Endothelial cell of umbilical vein (primary cell): ENCODE results near the gene NELFB. TPM values are rescaled to one million over a fixed set of nuclear protein-coding genes. Genes with fewer than 3 reads are reported as not detected.

Experiments
- BruUV-seq: library from RNA; stranded (reverse); fragments of 400-500 nt; replicated peaks from 2 replicates; lab custom pipeline; 2021; lab: Mats Ljungman, UMichigan
- CTCF ChIA-PET: fragments of 300-600, 350-600 bp; sonication (Branson Sonifier 250); formaldehyde crosslinking; loops from one replicate; lab custom pipeline; 2021; ENCODE audit warnings: antibody characterized with exemption, inconsistent platforms; lab: Charles Lee
- POLR2A ChIA-PET: fragments of 300-600, 350-600 bp; sonication (Branson Sonifier 250); formaldehyde crosslinking; loops from one replicate; lab custom pipeline; 2021; ENCODE audit warnings: antibody characterized with exemption, inconsistent platforms; lab: Charles Lee
- DNase-seq: peaks from one replicate; pipeline ENCODE4 v3.0.0-alpha.2; 2011; ENCODE audit warnings: low read depth, low spot score
- FAIRE-seq: peaks from 2 replicates; lab custom pipeline; 2011; peaks lifted over from hg19 to GRCh38; lab: Jason Lieb, UNC
- H2AFZ ChIP-seq: 2 replicates; pipeline ENCODE4 v1.6.0; 2012; ENCODE audit warnings: low read depth, low read length, control low read depth, inconsistent platforms
- H3K27ac ChIP-seq: 2 replicates; pipeline ENCODE4 v1.5.1; 2011; ENCODE audit warnings: low read depth, mild to moderate bottlenecking, control low read depth, low read length, moderate library complexity; ENCODE audit not compliant: insufficient read depth
- H3K27me3 ChIP-seq, 2 experiments: 2 replicates each; pipeline versions ENCODE4 v1.6.0 to v1.6.1; 2011; ENCODE audit warnings: low read length in 2 of 2, mixed read lengths in 1 of 2; ENCODE audit not compliant: control insufficient read depth in 2 of 2, insufficient read depth in 2 of 2
- H3K36me3 ChIP-seq, 2 experiments: 2 replicates in 1 of 2; 3 replicates in 1 of 2; pipeline ENCODE4 v1.5.1; 2011; ENCODE audit warnings: low read length in 2 of 2, mild to moderate bottlenecking in 1 of 2, moderate library complexity in 1 of 2; ENCODE audit not compliant: control insufficient read depth in 2 of 2, insufficient read depth in 2 of 2; ENCODE audit errors: extremely low read depth in 1 of 2
- H3K4me1 ChIP-seq: 3 replicates; pipeline ENCODE4 v1.5.1; 2011; ENCODE audit warnings: mild to moderate bottlenecking, low read length; ENCODE audit not compliant: control insufficient read depth, insufficient read depth; ENCODE audit errors: extremely low read depth
- H3K4me2 ChIP-seq: 2 replicates; pipeline ENCODE4 v1.6.1; 2011; ENCODE audit warnings: low read length, control low read depth, mixed read lengths; ENCODE audit not compliant: insufficient read depth
- H3K4me3 ChIP-seq, 3 experiments: fragments of 200-600 bp in 1 of 3; sonication (generic), shearing (Covaris generic) in 1 of 3; replicated peaks in 1 of 3; 2 replicates each; pipeline ENCODE4 v1.5.1; 2011 to 2016; ENCODE audit warnings: control low read depth in 3 of 3, low read length in 3 of 3, mild to moderate bottlenecking in 2 of 3, inconsistent platforms in 1 of 3, low read depth in 1 of 3, moderate library complexity in 1 of 3; ENCODE audit not compliant: insufficient read depth in 1 of 3
- H3K79me2 ChIP-seq: 2 replicates; pipeline ENCODE4 v1.6.0; 2012; ENCODE audit warnings: low read length, inconsistent platforms; ENCODE audit not compliant: control insufficient read depth, insufficient read depth
- H3K9ac ChIP-seq: replicated peaks from 2 replicates; pipeline ENCODE3; 2011; ENCODE audit warnings: low read length, control low read depth; ENCODE audit not compliant: insufficient read depth; ENCODE audit errors: extremely low read depth
- H3K9me1 ChIP-seq: replicated peaks from 3 replicates; pipeline ENCODE4 v1.6.0; 2011; ENCODE audit warnings: mild to moderate bottlenecking, low read length; ENCODE audit not compliant: control insufficient read depth, insufficient read depth; ENCODE audit errors: extremely low read depth
- H3K9me3 ChIP-seq: replicated peaks from 2 replicates; pipeline ENCODE4 v1.5.1; 2012; ENCODE audit warnings: low read length, inconsistent platforms; ENCODE audit not compliant: control insufficient read depth, insufficient read depth
- H4K20me1 ChIP-seq: replicated peaks from 2 replicates; pipeline ENCODE3; 2011; ENCODE audit warnings: mild to moderate bottlenecking, low read length; ENCODE audit not compliant: control insufficient read depth, insufficient read depth; ENCODE audit errors: extremely low read depth
- CTCF ChIP-seq, 2 donors: IDR thresholded peaks; 1 replicate in 1 of 2; 2 replicates in 1 of 2; pipeline ENCODE4 v1.5.1; 2011; ENCODE audit warnings: low read length in 2 of 2, mild to moderate bottlenecking in 2 of 2, moderate library complexity in 2 of 2, control low read depth in 1 of 2, inconsistent platforms in 1 of 2, low read depth in 1 of 2; ENCODE audit not compliant: insufficient read depth in 1 of 2; ENCODE audit errors: extremely low read depth in 1 of 2
- EZH2 ChIP-seq: IDR thresholded peaks from 2 replicates; pipeline ENCODE4 v1.6.1; 2012; ENCODE audit warnings: borderline replicate concordance, low read depth, mild to moderate bottlenecking, moderate library complexity, low read length, inconsistent platforms; ENCODE audit not compliant: severe bottlenecking
- FOS ChIP-seq: IDR thresholded peaks from 2 replicates; pipeline ENCODE4 v1.6.1; 2011; ENCODE audit warnings: mild to moderate bottlenecking, low read length, moderate library complexity, borderline replicate concordance; ENCODE audit not compliant: insufficient read depth
- GATA2 ChIP-seq: IDR thresholded peaks from 2 replicates; pipeline ENCODE4 v1.7.0; 2011; ENCODE audit warnings: low read depth, mild to moderate bottlenecking, moderate library complexity, mixed read lengths, low read length; ENCODE audit not compliant: insufficient read length, insufficient read depth
- JUN ChIP-seq: IDR thresholded peaks from 2 replicates; pipeline ENCODE4 v1.6.1; 2011; ENCODE audit warnings: borderline replicate concordance, low read depth; ENCODE audit not compliant: insufficient read length, insufficient read depth
- MAX ChIP-seq: IDR thresholded peaks from 2 replicates; pipeline ENCODE4 v1.6.1; 2011; ENCODE audit not compliant: insufficient read depth, insufficient read length
- MYC ChIP-seq: IDR thresholded peaks from one replicate; pipeline ENCODE4 v1.6.1; 2011; ENCODE audit warnings: mild to moderate bottlenecking, low read depth, low read length
- POLR2A ChIP-seq: IDR thresholded peaks from 2 replicates; pipeline ENCODE4 v1.6.1; 2012; ENCODE audit warnings: low read depth, mild to moderate bottlenecking, control low read depth, low read length
- POLR2AphosphoS5 ChIP-seq: IDR thresholded peaks from 2 replicates; pipeline ENCODE4 v1.6.1; 2012; ENCODE audit warnings: low read depth, mild to moderate bottlenecking, control low read depth, low read length, moderate library complexity; ENCODE audit not compliant: insufficient read depth
- dilution Hi-C: fragments of 300-500 bp; cut with MboI; formaldehyde crosslinking; loops from one replicate; pipeline ENCODE4 v1.15.0; 2019; ENCODE audit warnings: low sequenced_read_pairs; ENCODE audit not compliant: extremely low pct_ligation_motif_present
- intact Hi-C: fragments of 100-400 bp; cut with micrococcal nuclease; formaldehyde crosslinking; loops from one replicate; pipeline ENCODE4 v1.10.0; 2022
- polyA plus RNA-seq, 4 experiments: library from polyadenylated mRNA; depleted of rRNA in 3 of 4; stranded (reverse) in 3 of 4; unstranded in 1 of 4; fragments of >200 nt; gene quantifications; 2 replicates each; pipeline versions ENCODE4 v1.2.1 to v1.2.3, GENCODE V29; 2011 to 2012; ENCODE audit warnings: missing spikeins in 1 of 4
- total RNA-seq: library from RNA; stranded (reverse); gene quantifications from 2 replicates; pipeline ENCODE4 v1.2.3, GENCODE V29; 2021

NELFB gene
- total and polyA plus RNA-seq, 2 donors (not counting 3 experiments of a cell fraction or from before 2014, with no cell fraction given): 62.3 to 76.1 TPM

GRCh38 chr9:137206602-137207001, 48.5 kb upstream of the NELFB start:
- BruUV-seq: no TSS peak
- ChIA-PET CTCF (interaction anchor here (1.8 kb wide), 1 partner anchor 12 kb away, joined by 4 read pairs; no protein-coding TSS in a partner anchor), POLR2A (interaction anchor here (1.0 kb wide), 1 partner anchor 34 kb away, joined by 3 read pairs; the partner anchor contains the start of gene TUBB4B)
- H3K4me3 ChIP-seq: peak overlapping the region in 1 of 3 experiments; percentile 62
- no peak overlapping the region for H2AFZ ChIP-seq
- peaks cover 34% of the 10 kb centered on the region for H3K79me2 ChIP-seq
- no peaks in the 10 kb centered on the region for H3K9me1 ChIP-seq
- H4K20me1 ChIP-seq: no peaks in the 10 kb centered on the region
- dilution Hi-C loops (no loop called here), intact Hi-C loops (no loop called here)
- peaks cover 0 to 5% of the 10 kb centered on the region in 2 experiments for H3K36me3 ChIP-seq
- TF ChIP-seq CTCF (IDR thresholded peaks at IDR 0.05; ENCODE audit: extremely low read depth in 1 of 2, insufficient read depth in 1 of 2, low read depth in 1 of 2, low read length in 2 of 2) (no peak), MYC (no peak), POLR2AphosphoS5 (no peak), FOS (no peak), JUN (no peak), GATA2 (no peak), POLR2A (no peak), EZH2 (no peak), MAX (no peak)
- FAIRE-seq (no peak), DNase-seq (no peak)
- H3K27me3 ChIP-seq: no peaks in the 10 kb centered on the region
- H3K9me3 ChIP-seq: no peaks in the 10 kb centered on the region
- no peak overlapping the region for H3K27ac ChIP-seq
- H3K4me1 ChIP-seq: peaks cover 21% of the 10 kb centered on the region
- peak overlapping the region; percentile 83 for H3K4me2 ChIP-seq
- H3K9ac ChIP-seq: peak overlapping the region; percentile 85
